Measurements from ENCODE around the gene TMPRSS7. TPM values are rescaled to one million over a fixed set of nuclear protein-coding genes. Genes with fewer than 3 reads are reported as not detected.

Gene TMPRSS7
- total RNA-seq, 4 donors from 2014 or later = not detected

GRCh38 chr3:111998636-111999483, 35.7 kb upstream of the TMPRSS7 start, which contains the start of gene TAGLN3:
Gene TAGLN3 (plus strand): TSS chr3:111998922. CDS start chr3:111999423, 501 bp downstream.
- ATAC-seq = peak; percentile 56
- TF ChIP-seq POLR2A (IDR thresholded peaks at IDR 0.05) (no peak), POLR2AphosphoS5 (IDR thresholded peaks at IDR 0.05) (no peak), EP300 (IDR thresholded peaks at IDR 0.05) (no peak)
- TF ChIP-seq, protein P1, sequence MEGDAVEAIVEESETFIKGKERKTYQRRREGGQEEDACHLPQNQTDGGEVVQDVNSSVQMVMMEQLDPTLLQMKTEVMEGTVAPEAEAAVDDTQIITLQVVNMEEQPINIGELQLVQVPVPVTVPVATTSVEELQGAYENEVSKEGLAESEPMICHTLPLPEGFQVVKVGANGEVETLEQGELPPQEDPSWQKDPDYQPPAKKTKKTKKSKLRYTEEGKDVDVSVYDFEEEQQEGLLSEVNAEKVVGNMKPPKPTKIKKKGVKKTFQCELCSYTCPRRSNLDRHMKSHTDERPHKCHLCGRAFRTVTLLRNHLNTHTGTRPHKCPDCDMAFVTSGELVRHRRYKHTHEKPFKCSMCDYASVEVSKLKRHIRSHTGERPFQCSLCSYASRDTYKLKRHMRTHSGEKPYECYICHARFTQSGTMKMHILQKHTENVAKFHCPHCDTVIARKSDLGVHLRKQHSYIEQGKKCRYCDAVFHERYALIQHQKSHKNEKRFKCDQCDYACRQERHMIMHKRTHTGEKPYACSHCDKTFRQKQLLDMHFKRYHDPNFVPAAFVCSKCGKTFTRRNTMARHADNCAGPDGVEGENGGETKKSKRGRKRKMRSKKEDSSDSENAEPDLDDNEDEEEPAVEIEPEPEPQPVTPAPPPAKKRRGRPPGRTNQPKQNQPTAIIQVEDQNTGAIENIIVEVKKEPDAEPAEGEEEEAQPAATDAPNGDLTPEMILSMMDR (IDR thresholded peaks at IDR 0.05) = no peak
- Histone ChIP-seq H3K27ac (no peak within 1 kb of the TSS), H3K4me3 (peak within 1 kb of the TSS; percentile 18 to 39), H3K27me3 (peaks cover 10% of the 10 kb centered on the region), H3K4me1 (peaks cover 0 to 16% (median 6%) of the 10 kb centered on the region in 3 donors), H3K36me3 (peaks cover 0 to 1% of the 10 kb centered on the region in 2 donors), H3K9me3 (no peaks in the 10 kb centered on the region)
- 3 to 4% methylated on average over 6 to 15 of the region's 30 CpGs for WGBS, 2 donors (ENCODE audit: low coverage in 1 of 2)

DNA sequence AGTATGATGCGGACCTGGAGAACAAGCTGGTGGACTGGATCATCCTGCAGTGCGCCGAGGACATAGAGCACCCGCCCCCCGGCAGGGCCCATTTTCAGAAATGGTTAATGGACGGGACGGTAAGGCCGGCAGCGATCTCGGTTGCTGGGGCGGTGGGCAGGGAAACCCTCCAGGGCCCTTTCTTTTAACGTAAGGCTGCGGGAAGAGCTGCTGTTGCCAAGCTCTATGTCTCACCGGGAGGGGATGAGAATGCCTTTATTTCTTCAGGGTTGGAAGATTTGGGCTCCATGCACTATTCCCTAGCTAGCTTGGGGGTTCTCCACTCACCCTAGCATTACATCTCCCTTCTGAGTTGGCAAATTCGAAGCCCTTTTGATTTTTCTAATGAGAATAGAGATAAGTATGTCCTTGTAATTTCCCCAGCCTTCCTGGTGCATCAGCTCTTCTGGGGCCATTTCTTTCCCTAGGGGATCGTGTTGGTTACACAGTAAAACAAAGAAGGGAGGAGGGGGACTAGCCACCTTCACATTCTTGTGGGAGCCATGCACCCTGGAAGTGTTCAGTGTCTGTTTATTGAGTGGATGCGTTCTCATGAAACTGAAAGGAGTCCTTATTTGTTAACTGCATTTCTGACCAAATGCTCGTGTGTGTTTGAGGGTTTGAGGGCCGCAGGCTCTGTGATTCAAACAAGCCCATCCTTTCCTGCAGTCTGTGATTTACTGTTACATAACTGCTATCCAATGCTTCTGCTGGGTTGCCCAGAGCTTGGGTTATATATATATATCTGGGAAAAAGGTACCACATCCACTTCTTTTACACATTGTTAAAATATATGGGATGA, 34.8 kb upstream of the TMPRSS7 start:
- 43 to 76% methylated on average over 3 to 13 of the region's 19 CpGs for WGBS, 2 donors (ENCODE audit: low coverage in 1 of 2)
- Histone ChIP-seq H3K4me3 (peak overlapping the region in 1 of 2 donors; percentile 39), H3K36me3 (no peaks in the 10 kb centered on the region), H3K27ac (no peak overlapping the region), H3K9me3 (no peaks in the 10 kb centered on the region), H3K4me1 (peaks cover 0 to 16% (median 6%) of the 10 kb centered on the region in 3 donors), H3K27me3 (peaks cover 10% of the 10 kb centered on the region)
- TF ChIP-seq POLR2A (IDR thresholded peaks at IDR 0.05) = no peak
- TF ChIP-seq POLR2AphosphoS5 (IDR thresholded peaks at IDR 0.05) = no peak
- TF ChIP-seq, protein P1 (IDR thresholded peaks at IDR 0.05) = no peak
- no peak for TF ChIP-seq EP300 (IDR thresholded peaks at IDR 0.05)
- no peak for ATAC-seq

DNA sequence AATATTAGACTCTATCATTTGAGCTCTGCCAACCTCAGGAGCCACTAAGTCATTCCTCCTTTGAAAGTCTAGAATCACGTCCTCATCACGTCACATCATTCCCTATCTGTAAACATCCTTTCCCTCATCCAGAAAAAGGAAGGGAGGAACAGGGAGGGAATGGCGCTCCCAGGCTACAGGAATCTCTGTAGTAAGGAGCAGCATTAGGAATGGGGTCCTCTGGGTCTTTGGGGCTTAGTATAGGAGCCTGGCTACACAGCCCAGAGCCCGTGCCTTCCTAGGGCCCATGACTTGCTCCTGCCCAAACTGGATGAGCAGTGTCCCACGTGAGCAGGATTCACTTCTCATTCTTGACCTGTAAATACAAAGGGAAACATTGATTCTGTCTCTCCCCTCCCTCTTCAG, 34.2 kb upstream of the TMPRSS7 start:
- Histone ChIP-seq H3K4me1 (peaks cover 0 to 16% (median 6%) of the 10 kb centered on the region in 3 donors), H3K9me3 (no peaks in the 10 kb centered on the region), H3K4me3 (no peak overlapping the region), H3K27ac (no peak overlapping the region), H3K36me3 (no peaks in the 10 kb centered on the region), H3K27me3 (peaks cover 10% of the 10 kb centered on the region)
- WGBS, 2 donors (ENCODE audit: low coverage in 1 of 2) = 95 to 100% methylated on average over 2 to 4 of the region's 5 CpGs
- ATAC-seq = no peak
- TF ChIP-seq POLR2A (IDR thresholded peaks at IDR 0.05) = no peak
- TF ChIP-seq EP300 (IDR thresholded peaks at IDR 0.05) = no peak
- TF ChIP-seq, protein P1 (IDR thresholded peaks at IDR 0.05) = no peak
- TF ChIP-seq POLR2AphosphoS5 (IDR thresholded peaks at IDR 0.05) = no peak

DNA sequence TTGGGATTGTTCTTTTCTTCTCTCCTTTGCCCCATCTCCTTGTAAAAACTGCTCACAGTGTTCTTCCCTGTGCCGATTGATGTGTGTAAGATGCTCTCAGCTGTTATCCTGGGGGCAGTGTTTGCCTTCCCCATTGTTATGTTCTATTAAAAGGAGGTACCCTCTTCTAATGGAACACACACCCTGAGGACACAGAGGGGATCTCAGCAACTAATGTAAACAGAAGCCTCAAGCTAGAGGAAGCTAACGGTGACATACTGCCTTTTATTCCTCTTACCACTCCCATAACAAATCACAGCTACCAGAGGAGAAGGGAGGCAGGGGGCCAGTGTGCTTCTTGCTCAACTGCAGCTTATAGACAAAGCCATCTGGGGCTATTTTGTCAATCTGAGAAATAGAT, 33.6 kb upstream of the TMPRSS7 start:
- Histone ChIP-seq H3K9me3 (no peaks in the 10 kb centered on the region), H3K27ac (no peak overlapping the region), H3K4me1 (peaks cover 0 to 16% (median 6%) of the 10 kb centered on the region in 3 donors), H3K4me3 (no peak overlapping the region), H3K27me3 (peaks cover 10% of the 10 kb centered on the region), H3K36me3 (no peaks in the 10 kb centered on the region)
- 93 to 94% methylated on average over 2 of the region's 2 CpGs for WGBS, 2 donors (ENCODE audit: low coverage in 1 of 2)
- TF ChIP-seq POLR2A (IDR thresholded peaks at IDR 0.05) = no peak
- TF ChIP-seq, protein P1 (IDR thresholded peaks at IDR 0.05) = no peak
- TF ChIP-seq POLR2AphosphoS5 (IDR thresholded peaks at IDR 0.05) = no peak
- TF ChIP-seq EP300 (IDR thresholded peaks at IDR 0.05) = no peak
- ATAC-seq = no peak
